A172 (cell line): ENCODE data around the gene PSD4. TPM values are rescaled to one million over a fixed set of nuclear protein-coding genes. Genes with fewer than 3 reads are reported as not detected.

Experiments
- DNase-seq: peaks from one replicate; pipeline ENCODE4 v3.0.0-alpha.2; 2015; ENCODE audit warnings: low spot score
- total RNA-seq: library from RNA; depleted of rRNA; stranded (reverse); fragments of >200 nt; shearing (Covaris generic); gene quantifications from 2 replicates; pipeline ENCODE4 v1.2.3, GENCODE V29; 2014

The PSD4 gene
- total RNA-seq, 1 experiment from 2014 or later: 10.0 TPM

DNA sequence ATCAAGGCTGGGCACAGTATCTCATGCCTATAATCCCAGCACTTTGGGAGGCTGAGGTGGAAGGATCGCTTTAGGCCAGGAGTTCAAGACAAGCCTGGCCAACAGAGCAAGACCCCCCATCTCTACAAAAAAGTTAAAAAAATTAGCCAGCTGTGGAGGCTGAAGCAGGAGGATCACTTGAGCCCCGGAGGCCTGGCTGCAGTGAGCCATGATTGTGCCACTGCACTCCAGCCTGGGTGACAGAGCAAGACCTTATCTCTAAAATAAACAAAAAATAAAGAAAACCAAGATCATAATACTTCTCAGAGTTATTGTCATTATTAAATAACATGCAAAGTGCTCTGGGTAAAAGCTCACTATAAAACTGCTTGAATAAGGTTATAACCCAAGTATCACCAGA is 31.5 kb upstream of the PSD4 start:
- no peak for DNase-seq

DNA sequence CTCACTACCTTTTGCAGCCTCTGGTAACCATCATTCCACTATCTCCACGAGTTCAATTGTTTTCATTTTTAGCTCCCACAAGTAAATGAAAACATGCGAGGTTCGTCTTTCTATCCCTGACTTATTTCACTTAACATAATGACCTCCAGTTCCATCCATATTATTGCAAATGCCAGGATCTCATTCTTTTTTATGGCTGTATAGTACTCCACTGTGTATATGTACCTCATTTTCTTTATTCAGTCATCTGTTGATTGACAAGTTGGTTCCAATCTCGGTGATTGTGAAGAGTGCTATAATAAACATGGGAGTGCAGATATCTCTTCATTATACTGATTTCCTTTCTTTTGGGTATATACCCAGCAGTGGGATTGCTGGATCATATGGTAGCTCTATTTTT is 29.5 kb upstream of the PSD4 start:
- no peak for DNase-seq

- DNase-seq: no peak
Measured at GRCh38 chr2:113148606-113149552, 24.9 kb upstream of the PSD4 start.

- DNase-seq: no peak
Measured at GRCh38 chr2:113149553-113150257, 24.1 kb upstream of the PSD4 start.

GRCh38 chr2:113150258-113150601 is 23.5 kb upstream of the PSD4 start:
- DNase-seq: no peak

DNA sequence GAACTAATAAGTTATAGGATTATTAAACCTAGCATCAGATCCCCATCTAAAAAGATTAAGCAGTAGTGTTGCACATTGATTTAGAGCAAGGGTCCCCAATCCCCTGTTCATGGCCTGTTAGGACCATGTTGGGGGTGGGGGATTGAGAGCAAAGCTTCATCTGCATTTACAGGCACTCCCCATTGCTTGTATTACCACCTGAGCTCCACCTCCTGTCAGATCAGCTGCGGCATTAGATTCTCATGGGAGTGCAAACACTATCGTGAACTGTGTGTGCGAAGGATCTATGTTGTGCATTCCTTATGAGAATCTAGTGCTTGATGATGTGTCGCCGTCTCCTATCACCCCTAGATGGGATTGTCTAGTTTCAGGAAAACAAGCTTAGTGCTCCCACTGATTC is 18.4 kb upstream of the PSD4 start:
- DNase-seq: no peak

DNA sequence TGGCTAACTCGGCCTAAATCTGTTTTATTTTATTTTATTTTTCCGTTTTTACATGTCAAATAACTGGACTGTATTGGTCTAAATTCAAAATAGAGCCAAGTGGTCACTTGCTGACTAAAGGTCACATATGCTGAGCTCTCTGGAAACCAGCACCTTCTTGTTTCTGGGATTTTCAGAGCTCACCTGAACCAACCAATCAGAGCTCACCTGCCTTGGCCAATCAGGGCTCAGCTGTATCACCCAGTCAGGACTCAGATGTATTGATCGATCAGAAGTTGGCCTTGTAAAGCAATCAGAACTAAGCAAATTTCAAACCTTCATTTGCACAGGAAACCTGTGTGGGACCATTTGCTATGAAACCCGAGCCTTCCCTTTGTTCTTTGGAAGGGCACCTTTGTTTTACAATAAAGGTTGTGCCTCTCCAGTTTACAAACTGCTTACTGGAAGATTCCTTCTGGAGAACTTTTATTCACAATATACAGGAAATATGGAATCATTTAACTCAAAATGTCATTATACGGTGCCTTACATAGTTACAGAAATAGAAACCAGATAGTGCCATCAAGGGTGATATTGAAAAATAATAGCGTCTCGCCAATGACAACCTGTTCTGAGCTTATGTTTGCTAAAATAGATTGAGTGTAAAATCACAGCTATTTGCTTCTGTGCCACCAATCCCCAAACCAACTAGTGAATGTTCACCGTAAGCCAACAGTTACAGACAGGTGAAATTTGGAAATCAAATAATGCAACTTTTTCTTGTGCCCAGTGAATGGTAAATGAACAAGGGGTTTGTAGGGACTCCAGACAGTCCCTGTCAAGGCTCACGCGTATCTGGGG is 17.3 kb upstream of the PSD4 start:
- no peak for DNase-seq

- DNase-seq: no peak
Measured at GRCh38 chr2:113157118-113157896, 16.5 kb upstream of the PSD4 start.

DNA sequence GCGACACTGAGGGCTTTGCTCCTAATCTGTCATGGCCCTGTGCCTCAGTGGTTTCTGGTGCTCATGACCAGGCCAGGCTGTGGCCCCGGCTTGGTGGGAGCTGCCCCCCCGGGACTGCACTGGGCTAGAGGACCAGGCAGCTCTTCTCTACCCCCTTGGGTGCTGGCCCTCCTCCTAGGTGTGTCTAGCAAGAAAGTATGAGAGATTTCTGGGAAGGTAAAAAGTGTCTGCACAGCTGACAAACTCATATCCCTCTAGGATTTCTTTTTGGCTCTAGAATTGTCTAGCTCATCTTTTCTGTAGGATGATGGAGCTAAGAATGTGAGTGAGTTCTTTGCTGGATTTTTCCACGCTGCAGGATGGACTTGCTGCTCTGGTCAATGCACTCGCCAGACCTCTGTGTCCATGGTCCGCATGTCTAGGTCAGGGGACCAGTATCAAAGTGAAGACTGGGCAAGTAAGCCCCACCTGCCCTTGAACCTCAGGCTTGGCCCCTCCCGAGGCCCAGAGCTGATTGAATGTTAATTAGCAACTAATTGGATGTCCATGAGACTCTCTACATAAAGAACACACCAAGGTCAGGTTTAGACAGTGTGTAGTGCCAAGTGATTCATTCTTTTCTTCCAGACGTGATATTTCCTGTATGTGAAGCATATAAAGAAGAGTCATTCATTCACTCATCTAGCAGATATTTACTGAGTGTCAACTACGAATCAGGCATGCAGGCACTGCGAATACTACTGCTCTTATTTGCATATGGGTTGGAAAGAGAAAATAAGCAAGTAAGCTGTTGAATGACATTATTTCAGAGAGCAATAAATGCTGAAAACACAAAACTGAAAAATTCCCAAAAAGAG is 15.6 kb upstream of the PSD4 start:
- DNase-seq: peak; percentile 60

- DNase-seq: no peak
Measured at GRCh38 chr2:113158884-113159553, 14.8 kb upstream of the PSD4 start.

GRCh38 chr2:113160248-113160647 is 13.5 kb upstream of the PSD4 start:
- no peak for DNase-seq

DNA sequence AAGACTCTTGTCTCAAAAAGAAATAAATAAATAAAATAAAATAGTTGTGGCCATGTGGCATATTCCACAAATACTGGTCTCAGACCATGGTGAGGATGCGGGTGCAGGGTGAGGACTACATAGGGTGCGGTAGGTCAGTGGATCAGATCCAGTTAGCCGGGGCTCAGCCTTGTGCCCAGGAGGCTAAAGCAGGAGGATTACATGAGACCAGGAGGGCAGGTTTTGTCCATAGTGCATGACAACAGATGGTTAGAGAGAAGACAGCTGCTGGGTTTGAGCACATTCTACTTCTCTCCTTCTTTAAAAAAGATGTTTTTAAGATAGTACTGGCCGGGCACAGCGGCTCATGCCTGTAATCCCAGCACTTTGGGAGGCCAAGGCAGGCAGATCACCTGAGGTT is 12.8 kb upstream of the PSD4 start:
- DNase-seq: no peak

- no peak for DNase-seq
Measured at GRCh38 chr2:113162173-113162572, 11.6 kb upstream of the PSD4 start.

DNA sequence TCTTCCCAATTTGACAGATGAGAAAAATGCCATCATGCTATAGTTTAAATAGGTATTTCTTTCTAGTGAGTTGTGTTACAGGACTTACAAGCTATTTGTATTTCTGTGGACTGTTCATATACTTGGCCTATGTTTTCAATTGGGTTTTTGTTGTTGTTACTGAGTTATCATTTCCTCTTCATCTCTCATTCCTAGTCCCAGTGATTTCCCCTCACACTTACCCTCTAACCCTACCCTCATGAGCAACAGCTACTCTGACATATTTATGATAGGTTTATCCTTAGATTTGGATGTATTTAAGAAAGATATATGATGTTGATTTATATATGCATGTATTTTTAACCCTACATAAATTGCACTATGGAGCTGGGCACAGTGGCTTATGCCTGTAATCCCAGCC is 10.9 kb upstream of the PSD4 start:
- no peak for DNase-seq

DNA sequence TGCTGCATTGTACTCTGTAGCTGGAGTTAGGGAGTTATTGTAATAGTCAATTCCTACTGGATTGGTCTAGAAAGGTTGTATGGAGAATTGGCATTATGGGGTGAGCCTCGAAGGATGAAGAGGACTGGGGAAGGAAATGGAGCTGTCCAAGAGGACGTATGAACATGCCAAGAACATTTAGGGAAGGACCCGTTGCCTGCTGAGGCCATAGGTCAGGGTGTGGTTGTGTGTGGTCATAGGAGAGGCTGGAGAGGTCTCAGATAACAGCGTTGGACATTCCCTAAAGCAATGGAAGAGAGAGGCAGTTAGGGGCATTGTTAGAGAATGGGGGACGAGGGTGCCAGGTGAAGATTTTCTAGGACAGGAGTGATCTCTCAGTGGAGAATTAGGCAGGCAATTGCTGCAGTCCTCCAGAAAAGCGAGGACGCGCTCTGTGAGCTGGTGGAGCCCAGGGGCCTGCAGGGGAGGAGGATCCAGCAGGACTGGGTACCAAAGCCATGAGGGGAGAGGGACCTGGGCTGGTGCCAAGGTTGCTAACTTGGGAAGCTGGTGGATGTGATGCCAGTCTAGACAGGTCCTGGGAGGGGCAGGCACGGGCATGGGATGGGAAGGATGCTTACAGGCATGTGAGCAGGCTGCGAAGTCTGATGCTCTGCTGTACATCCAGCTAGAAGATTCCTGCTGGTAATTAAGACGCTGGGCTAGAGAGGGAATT is 9.4 kb upstream of the PSD4 start:
- no peak for DNase-seq

DNA sequence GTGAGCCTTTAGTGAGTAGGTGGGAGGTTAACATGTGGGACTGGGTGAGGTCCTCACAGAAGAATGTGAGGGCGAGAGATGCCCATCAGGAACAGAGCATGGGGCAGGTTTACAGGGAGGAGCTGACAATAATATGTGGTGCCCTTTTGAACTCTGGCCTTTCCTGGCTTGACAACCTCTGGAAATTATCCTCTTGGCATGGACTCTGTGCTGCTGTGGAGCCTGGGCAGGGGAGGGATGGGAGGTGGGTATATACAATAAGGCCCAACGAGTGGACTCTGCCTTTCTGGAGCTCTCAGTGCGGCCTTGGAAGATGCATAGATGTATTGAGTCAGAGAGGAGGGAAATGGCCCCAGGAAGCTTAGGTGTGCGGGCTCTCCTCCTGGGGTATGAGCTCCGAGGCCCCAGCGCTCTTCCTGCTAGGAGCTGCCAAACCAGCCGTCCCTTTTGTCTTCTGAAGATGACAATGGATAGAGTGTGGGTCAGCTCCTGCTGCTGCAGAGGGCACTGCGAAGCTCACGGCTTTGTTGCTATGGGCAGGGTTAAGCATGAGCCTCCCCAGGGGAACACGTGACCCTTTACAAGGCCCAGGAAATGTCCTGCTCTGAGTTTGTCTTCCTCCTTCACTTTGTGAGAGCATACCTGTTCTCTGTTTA is 8.7 kb upstream of the PSD4 start:
- DNase-seq: no peak

DNA sequence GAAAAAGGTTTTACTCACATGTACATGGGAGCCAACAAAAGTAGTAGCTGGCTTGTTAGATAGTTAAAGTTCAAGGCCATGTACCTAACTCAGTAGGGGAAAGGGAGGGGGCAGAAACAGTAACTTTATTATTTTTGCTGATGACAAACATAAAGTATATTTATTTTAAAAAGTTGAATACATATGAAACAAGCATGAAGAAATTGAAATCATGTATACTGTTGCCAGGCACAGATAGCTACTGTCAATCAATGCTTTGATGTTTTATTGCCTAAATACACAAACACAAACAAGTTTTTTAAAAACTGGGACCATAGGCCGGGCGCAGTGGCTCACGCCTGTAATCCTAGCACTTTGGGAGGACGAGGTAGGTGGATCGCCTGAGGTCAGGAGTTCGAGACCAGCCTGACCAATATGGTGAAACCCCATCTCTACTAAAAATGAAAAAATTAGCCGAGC is 7.6 kb upstream of the PSD4 start:
- no peak for DNase-seq

- DNase-seq: no peak
Measured at GRCh38 chr2:113167115-113167932, 6.4 kb upstream of the PSD4 start.
